SK-N-SH (cell line): ENCODE results near the gene HAUS7.

Experiments used
- CTCF ChIP-seq: fragments of 200-600 bp; sonication (generic); IDR thresholded peaks from 2 replicates; pipeline ENCODE4 v1.6.1; 2017; ENCODE audit warnings: antibody characterized with exemption, mild to moderate bottlenecking, moderate library complexity
- EP300 ChIP-seq, 2 experiments: IDR thresholded peaks; 2 replicates each; pipeline versions ENCODE4 v1.4.0 to v1.6.1; 2012; ENCODE audit warnings: borderline replicate concordance in 1 of 2, low read depth in 1 of 2, low read length in 1 of 2
- NFIC ChIP-seq: IDR thresholded peaks from 2 replicates; pipeline ENCODE4 v1.4.0; 2012; ENCODE audit warnings: borderline replicate concordance
- PBX3 ChIP-seq: IDR thresholded peaks from 2 replicates; pipeline ENCODE4; 2012
- REST ChIP-seq: IDR thresholded peaks from 2 replicates; pipeline ENCODE4 v1.6.1; 2012; ENCODE audit warnings: mild to moderate bottlenecking, low read depth, low read length, moderate library complexity
- USF2 ChIP-seq: fragments of 150-350 bp; IDR thresholded peaks from 2 replicates; pipeline ENCODE4 v1.6.1; 2017; ENCODE audit warnings: antibody characterized with exemption, low read length, low read depth, borderline replicate concordance
- YY1 ChIP-seq: IDR thresholded peaks from 2 replicates; pipeline ENCODE4 v1.4.0; 2012; ENCODE audit warnings: low read depth, mild to moderate bottlenecking

GRCh38 chrX:153494541-153495361 lies 24.4 kb upstream of the HAUS7 start, which contains the start of gene BGN:
- TF ChIP-seq CTCF, result peak; percentile 57
- TF ChIP-seq EP300 (IDR thresholded peaks at IDR 0.05; ENCODE audit: borderline replicate concordance in 1 of 2, low read depth in 1 of 2, low read length in 1 of 2), result no peak
- TF ChIP-seq USF2, result no peak
- no peak for TF ChIP-seq YY1
- TF ChIP-seq REST, result no peak
- no peak for TF ChIP-seq NFIC
- TF ChIP-seq PBX3, result no peak
